HG03439 (cell line): ENCODE results near the gene LNP1.
A peak's percentile ranks its signal among the peaks of the same experiment; 100 is the strongest.
"Not testable (repeated sequence)": the region's sequence is repeated elsewhere in the genome, so short reads cannot be mapped to it uniquely, and the experiment has no call there.

Experiments
- ATAC-seq: cut with Tn5 transposase; IDR thresholded peaks from one replicate; pipeline ENCODE4 v1.9.1; 2021; ENCODE audit warnings: mild to moderate bottlenecking, moderate library complexity; ENCODE audit not compliant: unreplicated experiment

Gene LNP1, protein sequence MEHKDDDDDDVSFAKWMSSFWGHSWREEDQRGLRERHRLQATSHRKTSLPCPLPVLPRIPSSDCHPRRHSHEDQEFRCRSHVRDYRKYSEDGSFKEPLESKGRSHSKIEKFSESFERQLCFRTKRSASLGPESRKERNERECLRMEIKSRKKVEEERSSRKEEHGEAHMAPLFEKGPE

DNA sequence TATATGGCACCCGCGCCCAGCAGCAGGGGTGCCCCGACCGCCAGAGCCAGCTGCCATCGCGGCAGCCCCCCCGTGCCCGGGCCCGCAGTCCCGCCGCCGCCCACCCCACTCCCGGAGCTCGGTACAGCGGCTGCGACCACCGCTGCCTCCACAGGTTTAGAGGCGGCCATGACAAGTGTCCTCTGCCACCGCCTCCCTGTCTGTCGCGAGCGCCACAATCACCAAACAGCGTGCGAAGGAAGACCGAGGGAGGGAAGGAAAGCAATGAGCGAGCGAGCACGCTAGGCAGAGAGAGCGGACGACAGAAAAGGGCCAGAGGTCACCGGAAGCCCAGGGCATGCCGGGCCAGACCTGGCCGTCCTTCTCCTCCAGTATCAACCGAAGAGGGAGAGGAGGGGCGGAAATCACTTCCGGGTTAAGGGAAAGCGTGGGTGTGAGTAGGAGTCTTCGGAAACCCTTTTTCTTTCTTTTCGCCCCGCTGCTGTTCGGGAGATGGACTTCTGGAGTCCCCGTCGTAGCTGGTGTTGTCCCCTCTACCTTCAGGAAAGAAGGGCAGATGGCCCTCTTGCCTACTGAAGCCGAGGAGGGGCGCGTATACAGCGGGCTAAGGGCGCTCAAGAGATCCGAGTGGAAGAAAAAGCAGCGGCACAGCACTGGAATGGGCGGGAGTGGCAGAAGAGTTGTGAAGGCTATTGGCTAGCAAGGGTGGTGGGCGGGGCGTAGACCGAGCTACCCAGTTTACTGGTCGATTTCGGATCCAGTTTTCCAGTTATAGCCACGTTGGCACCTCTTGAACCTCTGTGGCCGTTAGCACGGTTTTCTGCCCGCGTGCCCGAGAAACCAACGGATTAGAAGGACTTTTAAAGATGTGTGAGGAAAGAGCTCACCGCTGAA lies at the start of gene LNP1, which contains the start of gene TOMM70:
LNP1 (plus strand) TSS at position 760 of the 894 bp plus-strand sequence. CDS start 28,191 bp downstream, outside the sequence.
TOMM70 (minus strand) TSS at position 310 of the 894 bp plus-strand sequence; CDS start at position 170, 140 bp downstream.
- ATAC-seq = peak; percentile 92

DNA sequence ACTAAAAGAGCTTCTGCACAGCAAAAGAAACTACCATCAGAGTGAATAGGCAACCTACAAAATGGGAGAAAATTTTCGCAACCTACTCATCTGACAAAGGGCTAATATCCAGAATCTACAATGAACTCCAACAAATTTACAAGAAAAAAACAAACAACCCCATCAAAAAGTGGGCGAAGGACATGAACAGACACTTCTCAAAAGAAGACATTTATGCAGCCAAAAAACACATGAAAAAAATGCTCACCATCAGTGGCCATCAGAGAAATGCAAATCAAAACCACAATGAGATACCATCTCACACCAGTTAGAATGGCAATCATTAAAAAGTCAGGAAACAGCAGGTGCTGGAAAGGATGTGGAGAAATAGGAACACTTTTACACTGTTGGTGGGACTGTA lies 49.6 kb upstream of the LNP1 start:
- ATAC-seq = not testable (repeated sequence)

DNA sequence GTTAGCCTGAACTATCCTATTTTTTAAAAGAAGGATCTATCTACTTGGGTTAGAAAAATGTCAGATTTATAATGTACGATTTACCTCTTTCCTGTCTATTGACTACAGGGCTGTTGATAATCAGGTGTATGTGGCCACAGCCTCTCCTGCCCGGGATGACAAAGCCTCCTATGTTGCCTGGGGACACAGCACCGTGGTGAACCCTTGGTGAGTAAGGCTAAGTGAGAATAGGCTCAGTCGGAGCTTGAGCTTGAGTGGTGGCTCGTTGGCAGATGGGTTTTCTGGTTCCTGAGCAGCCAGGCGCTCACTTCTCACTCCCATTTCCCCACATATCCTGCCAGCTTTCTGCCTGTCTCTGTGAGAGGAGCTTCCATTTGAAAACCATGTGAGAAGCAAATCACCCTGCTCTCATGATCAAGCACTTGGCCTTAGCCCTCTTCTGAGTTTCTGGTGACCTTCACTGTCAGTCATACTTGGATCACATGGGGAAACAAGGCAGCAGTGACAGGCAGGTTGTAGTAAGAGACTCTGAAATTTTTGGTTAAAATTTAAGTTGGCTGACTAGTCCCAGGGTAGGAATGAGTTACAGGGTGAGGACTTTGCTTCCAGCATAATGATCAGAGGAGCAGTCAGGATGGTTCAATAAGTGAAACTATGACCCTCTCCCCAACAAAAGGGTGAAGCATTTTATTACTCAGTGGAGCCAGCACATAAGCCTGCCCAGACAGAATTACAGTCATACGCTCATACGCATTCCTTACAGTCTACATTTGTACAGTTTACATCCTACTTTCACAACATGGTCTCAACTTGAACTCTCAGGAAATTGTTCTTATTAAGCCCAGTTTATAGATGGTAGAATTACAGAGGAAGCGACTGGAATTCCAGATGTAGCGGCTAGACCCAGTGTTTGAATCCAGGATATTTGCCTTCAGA lies 48.8 kb upstream of the LNP1 start:
- no peak for ATAC-seq

DNA sequence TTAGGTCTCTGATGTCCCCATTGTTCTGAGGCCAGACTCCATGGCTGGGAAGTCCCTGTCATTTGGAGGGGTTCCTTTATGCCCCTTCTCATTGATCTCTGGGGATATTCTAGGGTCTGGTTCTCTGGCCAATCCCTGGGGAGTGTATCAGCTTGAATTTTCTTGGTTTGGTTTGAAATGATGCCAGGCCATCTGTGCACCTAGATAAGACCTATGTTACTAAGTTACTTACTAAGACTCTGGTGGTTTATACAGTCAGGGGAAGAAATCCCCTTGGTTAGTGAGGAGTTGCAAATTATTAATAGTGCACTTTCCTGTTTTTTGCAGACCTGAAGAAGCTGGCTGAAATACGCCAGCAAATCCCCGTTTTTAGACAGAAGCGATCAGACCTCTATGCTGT lies 46.5 kb upstream of the LNP1 start:
- no peak for ATAC-seq

DNA sequence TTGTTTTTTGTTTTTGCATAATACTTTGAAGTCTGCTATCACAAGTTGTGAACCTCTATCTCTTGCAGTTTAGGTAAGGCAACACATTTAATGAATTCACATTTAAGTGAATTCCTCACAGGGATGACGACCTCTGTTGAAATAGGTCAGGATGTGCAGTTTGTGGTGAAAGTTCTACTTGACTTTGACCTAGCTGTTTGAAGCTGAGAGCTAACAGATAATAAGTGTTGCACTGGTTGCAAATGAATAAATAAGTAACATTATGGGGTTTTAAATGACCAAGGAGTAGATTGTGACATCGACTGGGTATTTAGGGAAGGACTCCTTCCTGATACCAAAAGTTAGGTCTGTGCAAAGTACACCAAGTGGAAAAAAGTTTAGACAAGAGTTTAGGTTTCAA lies 42.9 kb upstream of the LNP1 start:
- ATAC-seq = no peak

DNA sequence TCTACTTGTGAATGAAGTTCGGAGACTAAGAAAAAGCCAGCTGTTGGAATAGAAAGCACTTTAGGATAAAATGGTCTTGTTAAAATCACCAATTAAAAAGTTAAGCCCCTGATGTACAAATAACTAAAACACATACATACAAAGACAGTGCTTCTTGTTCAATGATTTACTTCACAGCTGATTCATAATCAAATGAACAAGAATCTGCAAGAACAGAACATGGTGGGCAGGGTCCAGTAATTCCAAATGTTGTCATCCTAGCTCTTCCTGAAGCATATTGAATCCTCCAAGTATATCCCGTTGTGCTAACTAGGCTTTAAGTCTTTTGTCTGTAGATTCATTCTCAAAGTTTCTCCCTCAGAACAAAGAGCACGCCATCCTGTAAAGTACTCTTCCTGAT lies 42.3 kb upstream of the LNP1 start:
- no peak for ATAC-seq

DNA sequence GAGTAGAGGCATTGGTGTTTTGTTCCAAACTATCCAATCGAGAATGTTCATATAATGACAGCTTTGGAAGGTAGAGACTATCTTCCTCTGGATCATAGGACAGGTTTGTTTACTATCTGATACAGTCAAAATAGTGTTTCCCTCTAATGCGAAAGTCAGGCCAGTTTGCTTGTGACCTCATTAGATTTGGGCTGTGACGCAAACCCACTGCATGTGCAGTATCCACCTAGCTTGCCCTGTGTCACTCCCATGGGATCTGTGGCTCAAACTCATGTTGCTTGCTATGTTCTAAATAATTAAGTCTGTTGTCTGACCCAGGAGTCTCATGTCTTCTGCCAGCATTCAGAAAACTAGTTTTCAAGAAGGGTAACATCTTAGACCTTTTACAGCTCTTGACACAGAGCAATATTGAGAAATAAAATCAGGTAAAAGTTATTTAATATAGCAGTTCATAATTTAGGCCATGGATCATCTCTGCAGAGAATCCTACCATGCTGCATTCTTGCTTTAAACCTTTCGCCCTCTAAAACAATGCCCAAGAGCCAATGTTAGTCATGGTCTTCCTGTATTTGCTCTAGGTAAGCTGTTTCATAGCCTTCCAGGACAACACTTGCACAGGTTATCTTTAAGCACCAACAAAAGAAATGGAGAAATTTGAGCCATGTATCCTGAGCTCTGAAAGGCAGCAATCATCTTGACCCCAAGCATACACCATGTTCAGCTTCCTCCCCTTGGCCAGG lies 40.4 kb upstream of the LNP1 start:
- no peak for ATAC-seq

DNA sequence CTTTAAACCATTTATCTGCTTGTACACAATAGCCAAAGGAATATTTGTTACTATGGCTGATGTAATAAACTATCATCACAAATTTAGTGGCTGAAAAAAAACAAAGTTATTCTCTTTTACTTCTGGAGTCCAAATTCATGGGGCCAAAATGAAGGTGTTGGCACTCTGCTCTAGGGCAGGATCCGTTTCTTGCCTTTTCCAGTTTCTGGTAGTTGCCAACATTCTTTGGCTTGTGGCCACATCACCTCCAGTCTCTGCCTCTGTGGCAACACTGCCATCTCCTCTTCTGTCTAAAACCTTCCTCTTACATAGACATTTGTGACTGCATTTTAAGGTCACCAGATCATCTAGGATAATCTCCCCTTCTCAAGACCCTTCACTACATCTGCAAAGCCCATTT lies 39.4 kb upstream of the LNP1 start:
- ATAC-seq = no peak

DNA sequence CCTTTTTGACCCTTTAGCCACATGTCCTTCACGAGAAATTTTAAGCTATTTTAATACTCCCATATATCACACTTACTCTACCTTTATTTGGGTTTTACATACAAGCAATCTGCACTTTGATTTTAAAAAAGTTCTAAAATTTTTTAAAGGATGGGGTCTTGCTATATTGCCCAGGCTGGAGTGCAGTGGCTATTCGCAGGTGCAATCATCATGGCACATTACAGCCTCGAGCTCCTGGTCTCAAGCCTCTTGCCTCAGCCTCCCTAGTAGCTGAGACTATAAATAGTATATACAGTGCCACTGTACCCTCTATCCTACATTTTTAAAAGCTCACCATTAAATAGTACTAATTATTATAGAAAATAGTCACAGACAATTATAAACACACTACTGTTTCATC lies 36.9 kb upstream of the LNP1 start:
- ATAC-seq = no peak

DNA sequence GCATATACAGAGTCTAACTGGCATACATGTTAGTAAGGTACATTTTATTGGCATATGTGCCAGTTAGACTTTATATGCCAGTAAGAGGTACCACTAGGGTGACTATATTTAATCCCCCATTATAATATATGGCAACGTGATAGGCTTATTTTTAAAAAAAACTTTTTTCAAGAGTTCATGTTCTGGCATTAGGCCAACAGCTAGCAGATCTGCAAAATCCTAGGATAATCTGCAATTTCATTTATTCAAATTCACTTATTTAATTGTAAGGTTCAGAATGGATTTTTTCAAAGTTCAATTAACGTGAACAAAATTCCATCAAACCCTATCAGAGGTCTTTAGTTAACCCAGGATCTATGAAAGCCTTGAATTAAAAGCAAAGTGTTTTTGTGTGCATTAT lies 34.9 kb upstream of the LNP1 start:
- no peak for ATAC-seq

DNA sequence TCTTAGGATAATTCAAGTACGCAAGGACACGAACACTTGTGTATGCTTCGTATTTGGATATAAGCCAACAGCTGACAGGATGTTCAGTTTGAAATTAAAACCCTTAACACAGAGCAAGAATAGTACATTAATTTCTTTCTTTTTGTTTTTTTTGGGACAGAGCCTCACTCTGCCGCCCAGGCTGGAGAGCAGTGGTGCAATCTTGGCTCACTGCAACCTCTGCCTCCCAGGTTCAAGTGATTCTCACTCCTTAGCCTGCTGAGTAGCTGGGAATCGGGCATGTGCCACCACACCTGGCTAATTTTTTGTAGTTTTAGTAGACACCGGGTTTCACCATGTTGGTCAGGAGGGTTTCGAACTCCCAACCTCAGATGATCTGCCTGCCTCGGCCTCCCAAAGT lies 32.9 kb upstream of the LNP1 start:
- ATAC-seq = no peak

DNA sequence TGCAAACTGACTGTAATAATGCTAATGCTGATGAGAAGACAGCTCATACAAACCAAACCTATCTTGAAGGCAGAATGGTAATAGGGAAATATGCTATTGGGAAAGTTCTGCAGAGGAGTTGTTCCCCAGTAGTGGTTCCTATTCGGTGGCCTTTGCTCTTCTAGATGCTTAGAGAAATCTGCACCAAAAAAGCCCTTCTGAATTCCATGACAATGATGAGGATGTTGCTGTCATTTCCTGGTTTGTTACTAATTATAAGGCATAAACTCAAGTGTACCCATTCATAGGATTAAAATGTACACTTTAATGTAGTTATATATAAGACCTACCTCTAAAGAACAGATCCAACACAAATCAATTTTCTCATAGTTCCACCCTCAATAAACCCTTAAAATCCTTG lies 30.6 kb upstream of the LNP1 start:
- no peak for ATAC-seq

DNA sequence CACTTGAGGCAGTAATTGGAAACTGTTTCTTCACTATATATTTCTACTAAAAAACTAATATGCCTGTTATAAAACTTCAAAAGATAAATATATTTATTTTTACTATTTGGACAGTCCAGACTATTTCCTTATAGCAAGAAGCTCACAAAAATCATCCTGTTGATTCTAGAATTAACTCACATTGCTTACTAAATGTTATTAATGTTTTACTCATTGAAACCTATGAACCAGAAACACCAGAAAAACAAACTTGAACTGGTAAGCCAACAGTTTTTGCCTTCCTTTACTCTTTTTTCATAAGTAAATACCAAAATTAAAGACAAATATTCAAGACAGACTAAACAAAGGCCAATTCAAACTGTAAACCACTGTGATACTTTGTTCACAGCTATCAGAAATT lies 26.8 kb upstream of the LNP1 start:
- ATAC-seq = no peak

DNA sequence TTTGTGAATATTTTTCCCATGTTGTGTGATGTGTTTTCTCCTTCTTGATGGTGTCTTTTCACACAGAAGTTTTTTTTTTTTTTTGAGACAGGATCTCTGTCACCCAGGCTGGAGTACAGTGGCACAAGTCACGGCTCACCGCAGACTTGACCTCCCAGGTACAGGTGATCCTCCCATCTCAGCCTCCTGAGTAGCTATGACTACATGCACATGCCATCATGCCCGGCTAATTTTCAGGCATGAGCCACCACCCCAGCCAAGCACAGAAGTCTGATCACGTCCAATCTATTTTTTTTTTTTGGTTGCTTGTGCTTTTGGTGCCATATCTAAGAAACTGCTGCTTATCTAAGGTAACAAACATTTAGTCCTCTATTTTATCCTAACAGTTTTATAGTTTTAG lies 25.0 kb upstream of the LNP1 start:
- ATAC-seq = no peak

DNA sequence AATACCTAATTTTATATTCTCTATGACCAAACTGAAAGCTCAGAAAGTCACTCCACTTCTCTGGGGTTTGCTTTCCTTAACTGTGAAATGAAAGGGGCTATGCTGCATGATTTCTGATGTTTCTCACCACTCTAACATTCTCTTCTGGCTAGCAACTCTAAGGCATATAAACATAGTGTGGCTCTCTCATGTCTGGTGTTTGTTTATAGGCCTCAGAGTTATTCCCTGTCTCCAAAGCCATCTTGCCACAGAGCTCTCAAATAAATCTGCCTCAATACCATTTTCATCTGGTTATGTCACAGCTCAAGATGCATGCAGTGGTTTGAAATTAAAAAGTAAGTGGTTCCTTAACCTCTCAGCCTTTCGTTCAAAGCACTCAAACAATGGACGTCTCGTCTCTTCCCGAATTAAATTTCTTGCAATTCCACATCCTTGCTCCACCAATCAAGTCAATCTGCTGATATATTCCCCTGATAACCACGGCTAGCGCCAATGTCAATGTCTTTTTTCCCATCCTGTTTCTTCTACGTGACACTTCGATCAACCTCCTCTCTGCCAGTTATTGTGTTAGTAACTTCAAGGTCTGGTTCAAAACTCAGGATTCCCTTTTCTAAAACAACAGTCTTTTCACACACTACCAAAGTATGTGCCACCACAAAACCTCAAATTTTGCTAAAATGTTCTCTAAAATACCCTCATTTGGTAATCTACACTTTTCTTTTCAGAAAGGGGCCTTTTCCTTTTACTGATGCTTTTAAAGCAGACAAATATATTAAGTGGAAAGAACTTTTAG lies 16.4 kb upstream of the LNP1 start:
- no peak for ATAC-seq

DNA sequence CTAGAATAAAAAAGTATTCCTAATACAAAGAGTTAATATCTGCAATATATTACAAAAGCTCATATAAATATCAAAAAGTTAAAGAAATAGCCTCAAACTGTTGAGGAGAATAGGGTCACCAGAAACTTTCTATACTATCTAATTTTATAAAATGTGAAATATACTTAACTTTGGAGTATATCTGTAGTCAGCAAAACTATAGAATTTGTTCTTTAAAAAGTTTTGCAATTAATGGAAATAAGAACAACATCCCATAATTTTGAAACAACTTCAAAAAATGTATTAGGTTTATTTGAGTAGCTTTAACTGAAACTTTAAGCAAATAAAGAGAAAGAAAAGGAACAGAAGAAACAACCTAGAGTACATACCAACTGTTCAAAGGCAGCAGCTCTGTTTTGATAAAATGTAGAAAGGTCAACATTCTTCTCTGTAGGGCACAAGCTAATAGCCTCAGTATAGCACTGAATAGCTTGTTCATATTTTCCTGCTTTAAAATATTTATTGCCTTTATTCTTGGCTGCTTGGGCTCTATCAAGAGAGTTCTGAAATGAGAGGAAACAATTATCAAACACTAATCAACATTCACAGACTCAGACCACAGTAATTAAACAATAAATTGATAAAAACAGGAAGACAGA lies 14.8 kb upstream of the LNP1 start:
- ATAC-seq = no peak

DNA sequence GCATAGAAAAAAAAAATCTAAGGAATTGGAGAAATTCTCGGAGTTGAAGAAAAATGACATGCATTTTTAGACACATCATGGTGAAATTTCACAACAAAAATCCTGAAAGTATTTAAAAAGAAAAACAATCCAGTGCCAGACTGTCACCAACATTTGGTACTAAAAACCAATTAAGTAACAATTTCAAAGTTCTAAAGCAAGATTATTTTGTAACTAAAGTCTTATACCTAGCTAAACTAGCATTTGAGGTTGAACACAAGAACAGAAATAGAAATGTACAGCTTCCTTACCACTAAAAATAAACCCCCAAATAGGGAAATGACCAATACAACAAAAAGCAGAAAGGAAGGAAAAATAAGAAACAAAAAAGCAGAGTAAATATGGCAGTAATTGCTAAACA lies 12.3 kb upstream of the LNP1 start:
- ATAC-seq = no peak

DNA sequence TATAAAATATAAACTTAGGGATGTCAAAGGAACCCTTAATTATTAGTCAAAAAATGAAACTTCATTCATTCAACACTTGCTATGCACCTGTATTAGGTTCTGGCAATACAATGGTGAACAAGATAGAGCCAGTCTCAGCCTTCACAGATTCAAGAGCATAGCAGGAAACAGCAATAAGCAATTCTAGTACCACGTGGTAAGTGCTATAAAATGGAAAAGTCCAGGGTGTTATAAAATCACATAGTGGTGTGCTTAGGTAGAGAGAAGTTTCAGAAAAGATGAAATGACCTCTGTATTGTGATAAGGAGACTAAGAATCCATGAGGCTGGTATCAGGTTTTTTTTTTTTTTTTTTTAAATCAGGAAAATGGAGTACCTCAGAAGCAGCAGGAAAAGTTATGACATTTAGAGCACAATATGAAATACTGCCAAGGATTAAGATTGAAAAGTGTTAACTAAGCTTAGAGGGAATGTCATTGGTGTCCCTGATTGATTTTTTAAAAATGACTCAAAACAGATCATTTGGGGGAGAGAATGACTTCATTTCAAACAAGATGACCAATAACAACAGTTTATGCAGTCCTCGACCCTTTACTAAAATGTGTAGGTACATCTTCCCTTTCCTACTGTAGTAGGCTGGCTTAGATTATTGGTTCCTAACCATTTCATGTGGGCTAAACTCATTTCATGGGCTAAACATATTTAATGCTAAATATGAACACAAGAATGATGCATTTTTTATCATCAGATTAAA lies 5.5 kb upstream of the LNP1 start:
- no peak for ATAC-seq

DNA sequence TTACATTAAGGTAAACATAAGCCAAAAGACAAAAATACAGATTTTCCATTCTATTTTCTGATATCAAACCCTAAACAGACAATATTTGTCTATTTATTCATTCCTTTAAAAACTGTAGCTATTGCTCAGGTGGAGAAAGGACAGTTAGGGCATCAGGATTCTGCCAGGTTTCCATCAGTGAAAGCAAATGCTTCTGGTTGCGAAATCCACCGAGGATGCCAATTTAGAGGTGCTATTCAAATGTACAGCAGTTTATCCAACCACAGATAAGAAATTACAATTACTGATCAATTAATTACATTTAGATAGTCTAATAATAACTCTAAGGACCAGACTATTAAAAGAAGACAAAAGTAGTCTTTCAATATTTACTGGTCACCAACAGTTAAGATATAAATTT lies 4.4 kb upstream of the LNP1 start:
- ATAC-seq = no peak
